Activated CD4-positive, alpha-beta T cell treated with anti-CD3 and anti-CD28 coated beads for 24 hours (primary cell): ENCODE results near the gene CD40LG.

Experiments
- DNase-seq, 2 donors: peaks; one replicate each; pipeline ENCODE4 v3.0.0-alpha.2; 2020; ENCODE audit warnings: low read depth in 2 of 2

CD40LG gene

DNA sequence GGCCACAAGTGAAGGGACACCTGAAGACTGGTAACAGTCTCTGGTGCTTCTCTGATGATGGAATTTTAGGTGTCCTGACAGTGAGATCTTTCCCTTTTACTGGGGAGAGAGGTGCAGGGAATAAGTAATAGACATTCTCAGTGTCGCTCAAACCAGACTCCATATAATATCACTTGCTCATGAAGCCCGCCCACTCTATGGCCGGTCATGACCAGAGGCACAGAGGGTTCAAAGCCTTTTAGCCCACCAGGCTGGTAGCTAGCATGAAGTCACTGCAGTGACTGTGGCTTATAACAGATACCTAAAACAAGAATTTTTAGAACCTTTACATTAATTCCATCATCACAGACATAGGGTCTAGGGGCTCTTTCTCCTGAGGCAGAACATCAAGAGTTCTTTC, 2.9 kb downstream of the CD40LG start:
- no peak for DNase-seq

DNA sequence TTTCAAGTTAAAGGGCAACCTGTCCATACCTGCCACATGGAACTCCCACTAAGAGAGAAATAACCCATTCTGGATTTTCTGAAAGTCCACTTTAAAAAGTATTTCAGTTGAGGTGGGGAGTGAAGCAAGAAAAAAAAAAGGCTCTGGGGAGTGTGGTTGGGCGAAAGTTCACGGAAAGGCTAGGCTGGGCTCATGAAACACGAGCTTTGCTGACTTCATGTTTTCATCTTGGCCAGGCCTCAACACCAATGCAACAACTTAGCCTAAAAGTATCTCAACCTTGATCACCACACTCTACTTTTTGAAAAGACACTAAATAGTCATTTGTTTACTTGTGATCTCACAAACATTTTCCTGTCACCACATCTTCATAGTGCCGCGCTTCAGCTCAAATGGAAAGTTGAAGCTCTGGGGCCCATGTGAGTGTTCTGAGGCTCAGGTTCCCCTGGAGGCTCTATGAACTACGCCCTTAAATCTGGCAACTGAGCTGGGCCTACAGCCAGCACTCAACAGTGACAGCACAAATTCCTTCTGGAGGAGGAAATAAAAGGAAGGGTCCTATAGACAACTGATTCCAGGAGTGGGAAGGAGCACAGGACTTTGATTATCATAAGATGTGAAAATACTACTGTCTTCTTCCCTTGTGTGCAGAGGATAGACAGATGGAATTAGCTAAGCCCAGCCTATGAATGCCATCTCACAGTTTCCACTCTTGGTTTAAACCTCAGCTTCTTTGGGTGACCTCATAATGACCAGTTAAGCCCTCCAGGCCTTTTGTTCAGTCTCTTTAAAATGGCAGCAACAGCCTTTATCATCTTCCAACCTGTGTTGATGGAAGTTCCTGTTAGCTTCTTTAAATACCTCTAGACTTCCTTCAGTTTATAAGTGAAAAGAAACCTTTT, 5.1 kb downstream of the CD40LG start:
- no peak for DNase-seq

DNA sequence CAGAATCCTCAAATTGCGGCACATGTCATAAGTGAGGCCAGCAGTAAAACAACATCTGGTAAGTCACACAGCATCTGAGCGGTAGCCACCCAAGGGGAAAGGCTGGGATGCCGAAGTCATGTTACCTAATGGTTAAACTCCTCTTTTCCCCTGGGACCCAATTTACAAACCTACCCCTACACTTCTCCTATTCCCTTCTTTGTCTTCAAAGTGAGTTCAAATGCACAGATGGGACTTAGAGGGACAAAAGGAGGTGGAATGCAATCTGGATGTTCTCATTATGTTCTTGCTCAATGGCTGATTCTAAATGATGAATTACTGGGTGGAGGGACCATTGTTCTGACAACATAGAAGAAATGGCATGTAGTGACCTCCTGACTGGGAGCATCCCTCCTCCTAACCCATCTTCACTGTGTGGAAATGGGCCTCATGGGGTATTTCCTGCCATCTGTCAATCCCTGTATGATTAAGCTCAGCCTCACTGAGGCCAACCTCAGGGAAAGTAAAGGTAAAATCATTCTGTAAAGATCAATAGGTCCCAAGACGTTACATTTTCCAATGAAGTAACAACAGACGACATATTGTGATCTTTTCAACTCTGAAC, 8.5 kb downstream of the CD40LG start:
- no peak for DNase-seq

DNA sequence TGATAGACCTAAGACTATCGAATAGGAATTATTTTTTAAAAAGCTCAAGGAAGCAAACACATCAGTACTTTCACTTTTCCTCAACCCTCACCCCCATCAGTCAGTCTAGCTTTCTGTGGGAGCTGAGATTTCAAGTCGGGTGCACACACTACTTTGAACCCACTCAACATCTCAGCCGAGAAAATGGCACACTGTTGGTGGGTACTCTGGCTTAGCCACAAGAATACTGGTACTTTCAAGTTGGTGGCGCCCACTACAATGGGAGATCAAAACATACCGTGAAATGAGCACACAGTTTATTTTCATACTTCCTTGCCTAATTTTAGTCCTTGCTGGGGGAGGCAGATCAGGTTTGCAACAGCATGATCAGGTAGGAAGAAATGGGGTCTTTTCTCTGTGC, 10.2 kb downstream of the CD40LG start:
- DNase-seq: no peak

DNA sequence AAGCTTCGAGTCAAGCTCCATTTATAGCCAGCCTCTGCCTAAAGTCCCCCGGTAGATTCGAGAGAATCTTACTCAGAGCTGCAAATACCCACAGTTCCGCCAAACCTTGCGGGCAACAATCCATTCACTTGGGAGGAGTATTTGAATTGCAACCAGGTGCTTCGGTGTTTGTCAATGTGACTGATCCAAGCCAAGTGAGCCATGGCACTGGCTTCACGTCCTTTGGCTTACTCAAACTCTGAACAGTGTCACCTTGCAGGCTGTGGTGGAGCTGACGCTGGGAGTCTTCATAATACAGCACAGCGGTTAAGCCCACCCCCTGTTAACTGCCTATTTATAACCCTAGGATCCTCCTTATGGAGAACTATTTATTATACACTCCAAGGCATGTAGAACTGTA, 11.2 kb downstream of the CD40LG start:
- no peak for DNase-seq

DNA sequence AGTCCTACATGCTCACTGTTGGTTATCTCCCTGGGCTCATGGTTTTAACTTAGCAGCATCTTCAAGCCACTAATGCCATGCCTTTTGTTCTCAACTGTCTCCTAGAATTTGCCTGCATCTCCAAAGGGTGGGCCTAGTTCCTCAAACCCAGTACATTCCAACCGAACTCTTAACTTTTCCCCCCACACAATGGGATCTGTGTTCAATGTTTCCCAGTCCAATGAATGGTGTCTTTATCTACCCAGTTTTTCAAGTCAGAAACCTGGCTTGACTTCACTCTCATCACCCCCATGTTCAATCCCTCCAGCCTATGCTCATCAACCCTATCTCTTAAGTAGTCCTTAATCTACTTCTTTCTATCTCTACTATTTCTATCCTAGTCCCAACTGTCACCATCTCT, 12.9 kb downstream of the CD40LG start:
- DNase-seq: no peak

DNA sequence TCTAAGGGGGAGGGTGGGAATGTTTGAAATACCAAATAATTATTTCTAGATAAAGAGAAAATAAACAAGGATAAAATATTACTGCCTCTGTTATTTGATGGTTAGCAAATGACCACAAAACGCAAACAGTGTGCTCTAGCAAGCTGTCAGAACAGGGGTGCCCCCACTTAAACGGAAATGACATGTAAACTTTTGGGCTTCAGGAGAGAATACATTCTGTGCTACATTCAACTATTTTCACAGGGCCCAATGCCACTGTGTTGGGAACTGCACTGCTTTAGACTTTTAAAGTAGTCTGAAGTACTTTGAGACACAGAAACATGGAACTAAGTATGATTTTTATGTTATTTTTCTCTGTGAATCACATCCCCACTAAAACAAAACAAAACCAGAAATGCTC, 14.1 kb downstream of the CD40LG start:
- no peak for DNase-seq

DNA sequence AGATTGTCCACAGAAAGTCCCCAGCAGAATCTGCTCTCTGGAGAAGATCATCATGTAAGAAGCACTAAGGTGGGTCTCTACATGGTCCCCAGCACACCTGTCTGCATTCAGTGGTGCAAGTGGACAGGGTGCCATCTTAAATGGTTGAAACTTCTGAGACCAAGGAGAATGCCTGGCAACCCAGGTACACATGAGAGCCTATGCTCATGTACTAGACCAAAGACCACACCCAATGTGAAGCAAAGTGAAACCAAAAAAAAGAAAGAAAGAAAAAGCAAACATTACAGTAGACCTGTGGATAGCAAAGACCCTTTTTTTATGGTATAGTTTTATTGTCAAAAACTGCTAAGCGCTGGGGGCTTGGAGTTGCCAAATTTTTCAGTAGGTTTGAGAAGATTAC, 15.0 kb downstream of the CD40LG start:
- no peak for DNase-seq

DNA sequence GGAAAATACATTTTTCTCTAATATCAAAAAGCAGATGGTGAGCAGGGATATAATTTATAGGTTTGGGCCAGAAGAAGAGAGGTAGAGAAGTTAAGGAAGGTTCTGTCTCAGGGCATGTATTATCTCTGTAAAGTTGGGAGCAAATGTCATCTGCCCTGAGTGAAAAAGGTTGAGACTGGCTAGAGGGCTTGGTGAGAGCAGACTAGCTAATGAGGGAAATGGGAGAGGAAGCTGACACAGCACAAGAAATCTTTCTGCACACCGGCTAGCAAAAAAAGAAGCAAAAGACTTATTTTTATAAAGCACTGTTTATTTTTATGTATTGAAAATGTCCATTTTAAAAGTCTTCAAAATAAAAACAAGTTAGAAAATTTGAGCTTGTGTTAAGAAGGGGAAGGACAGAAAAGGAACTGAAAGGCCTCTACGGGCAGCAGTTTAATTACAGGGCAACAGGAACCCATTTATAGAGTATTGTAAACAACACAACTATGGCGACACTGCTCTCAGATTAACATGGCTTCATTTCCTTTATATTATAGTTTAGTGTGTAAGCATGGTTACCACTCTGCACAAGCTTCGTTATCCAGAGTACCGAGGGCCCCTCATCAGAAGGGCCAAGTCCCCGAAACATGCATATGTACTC, 17.4 kb downstream of the CD40LG start:
- no peak for DNase-seq

DNA sequence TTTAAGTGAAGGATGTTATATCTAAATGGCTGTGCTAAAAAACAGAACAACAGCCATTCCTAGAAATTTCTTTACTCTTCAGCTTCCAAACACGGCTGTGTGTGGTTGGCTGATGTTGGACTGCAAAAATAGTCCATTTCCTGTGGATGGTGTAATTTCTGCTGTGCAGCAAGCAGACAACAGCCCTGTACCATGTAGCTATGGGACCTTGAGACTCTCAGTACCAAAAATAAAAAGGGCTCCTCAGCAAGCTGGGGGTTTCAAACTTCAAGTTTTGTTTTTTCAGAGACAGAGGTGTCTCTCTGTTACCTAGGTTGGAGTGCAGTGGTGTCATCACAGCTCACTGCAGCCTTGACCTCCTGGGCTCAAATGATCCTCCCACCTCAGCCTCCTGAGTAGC, 18.1 kb downstream of the CD40LG start:
- no peak for DNase-seq

DNA sequence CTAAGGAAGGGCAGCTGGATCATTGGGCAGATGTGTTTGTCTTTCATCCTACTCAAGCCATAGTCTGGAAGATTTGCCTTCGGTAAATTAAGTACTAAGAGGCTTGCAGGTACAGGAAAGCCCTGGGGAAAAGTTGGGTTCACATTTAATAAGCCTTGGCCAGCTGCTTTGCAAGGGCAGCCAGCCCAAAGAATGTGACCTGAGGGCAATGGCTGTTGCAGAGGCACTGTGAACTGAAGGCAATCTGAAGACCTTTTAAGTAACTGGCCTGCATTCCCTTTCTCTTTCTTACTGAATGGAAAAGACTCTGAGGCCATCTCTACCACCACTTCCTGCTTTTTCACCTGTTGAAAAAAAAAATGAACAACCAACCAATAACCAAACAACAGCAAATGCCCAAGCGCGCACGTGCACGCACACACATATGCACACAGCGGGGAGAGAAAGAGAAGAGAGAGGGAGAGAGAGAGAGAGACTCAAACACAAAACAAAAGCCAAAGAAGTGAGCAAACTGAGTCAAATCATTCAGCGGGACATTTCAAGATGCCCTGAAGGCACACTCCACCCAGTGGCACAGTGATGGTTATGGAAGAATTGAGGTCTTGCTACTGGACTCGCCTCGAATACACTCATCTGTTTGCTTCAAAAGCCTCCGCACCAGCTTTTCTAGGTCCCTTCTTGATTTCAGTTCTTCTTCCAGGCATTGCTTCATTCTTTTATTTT, 19.6 kb downstream of the CD40LG start:
- DNase-seq: no peak

DNA sequence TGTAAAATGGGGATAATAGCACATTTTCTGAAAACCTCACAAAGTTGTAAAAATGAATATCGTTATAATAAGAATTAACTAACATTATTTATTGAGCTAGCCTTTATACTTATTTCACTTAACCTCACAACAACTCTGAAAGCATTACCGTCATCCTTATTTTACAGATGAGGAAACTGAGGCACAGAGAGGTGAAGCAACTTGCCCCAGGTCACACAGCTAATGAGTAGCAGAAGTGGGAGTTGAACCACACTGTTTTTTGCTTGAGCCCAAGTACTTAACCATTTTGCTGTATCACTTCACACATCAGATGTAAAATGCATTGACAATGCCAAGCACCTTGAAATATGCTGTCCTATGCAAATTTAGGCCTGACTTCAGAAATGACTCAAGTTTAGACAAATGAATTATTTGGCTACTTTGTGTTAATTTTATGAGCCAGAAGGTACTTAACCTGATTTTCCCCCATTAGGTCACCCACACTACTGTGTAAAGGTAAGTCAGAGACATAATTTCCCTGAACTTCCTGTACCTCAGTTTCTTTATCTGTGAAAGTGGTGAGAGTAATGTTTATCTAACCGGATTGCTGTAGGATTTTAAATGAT, 23.1 kb downstream of the CD40LG start:
- DNase-seq: no peak

DNA sequence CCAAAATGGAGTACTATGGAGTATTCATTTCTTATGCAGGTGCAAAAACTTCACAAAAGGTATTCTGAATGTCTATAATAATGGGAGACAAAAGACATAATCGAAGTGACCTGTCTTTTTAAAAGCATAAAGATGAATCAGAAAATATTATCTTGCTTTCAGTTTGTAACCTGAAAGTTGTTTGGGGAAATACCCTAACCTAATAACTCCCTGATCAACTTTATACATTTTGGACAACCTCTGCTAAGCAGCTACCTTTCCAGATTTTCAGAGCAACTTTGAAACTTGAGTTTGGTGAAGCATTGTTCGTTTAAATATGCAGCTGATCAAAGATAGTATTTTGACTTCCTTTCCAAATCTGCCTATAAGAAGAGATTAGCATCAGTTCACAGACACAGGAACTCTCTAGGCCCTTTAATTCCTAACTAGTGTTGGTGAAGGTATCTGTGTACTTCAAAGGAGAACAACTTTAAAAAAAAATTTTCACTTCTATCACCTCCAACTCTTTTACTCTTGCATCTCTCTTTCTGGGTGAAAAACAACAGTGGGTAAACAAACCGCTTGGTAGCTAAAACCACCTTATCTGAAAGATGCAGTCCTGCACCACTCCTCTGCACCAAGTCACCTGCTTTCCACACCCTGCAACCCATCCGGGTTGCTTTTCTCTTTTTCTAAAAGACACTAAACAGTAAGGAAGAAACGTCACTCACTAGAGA, 26.5 kb downstream of the CD40LG start:
- DNase-seq: no peak

DNA sequence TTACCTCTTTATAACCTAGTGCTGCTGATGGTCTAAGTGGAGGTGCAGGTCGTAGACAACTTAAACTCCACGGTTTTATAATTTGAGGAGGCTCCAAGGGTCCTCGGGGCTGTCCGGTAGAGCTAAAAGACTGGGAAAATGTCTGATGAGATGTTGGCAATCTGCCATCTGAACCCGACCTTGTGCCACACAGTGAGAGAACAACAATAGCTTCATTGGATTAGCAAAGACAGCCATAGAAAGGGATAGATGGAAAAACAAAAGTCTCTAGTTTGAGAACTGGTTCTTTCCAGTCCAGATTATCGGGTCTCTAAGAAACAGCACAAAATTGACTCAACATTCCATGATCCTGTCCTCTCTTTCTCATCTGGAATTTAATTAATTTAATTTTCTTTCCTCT, 31.6 kb downstream of the CD40LG start:
- DNase-seq: no peak

DNA sequence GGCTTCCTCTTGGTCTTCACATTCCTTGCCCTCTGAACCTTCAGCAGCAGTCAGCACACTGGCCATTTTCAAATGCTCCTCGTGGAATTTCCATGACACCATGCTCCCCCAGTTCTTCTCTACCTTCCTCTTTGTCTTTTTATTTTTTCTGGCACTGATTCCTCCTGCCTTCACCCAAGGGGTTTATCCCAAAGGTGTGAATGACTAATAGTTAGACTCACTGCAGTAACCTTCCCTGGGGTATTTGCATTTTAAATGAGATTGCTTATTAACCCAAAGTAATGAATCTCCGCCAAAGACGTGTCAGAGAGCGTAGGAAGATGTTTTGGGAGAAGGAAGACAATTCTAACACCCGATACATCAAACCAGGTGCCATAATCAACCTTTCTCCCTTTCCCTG, 36.2 kb downstream of the CD40LG start:
- no peak for DNase-seq

DNA sequence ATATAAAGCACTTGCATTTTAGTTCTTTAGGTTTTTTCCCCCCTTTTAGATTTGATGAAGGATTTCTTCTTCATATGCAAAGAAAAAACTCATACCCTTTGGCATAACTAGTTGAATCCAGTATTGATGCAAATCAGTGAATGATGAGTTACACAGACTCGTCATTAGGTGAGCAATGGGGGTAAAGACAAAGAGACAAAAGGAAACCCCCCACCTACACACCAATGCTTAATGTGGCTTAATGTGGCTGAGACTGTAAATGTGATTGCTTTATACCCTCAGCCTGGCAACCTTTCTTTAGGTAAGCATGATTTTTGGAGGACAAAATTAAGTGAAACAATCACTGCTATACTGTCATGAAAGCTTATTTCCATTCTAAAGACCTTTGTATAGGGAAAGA, 39.5 kb downstream of the CD40LG start:
- peak in 1 of 2 donors; percentile 47 for DNase-seq

DNA sequence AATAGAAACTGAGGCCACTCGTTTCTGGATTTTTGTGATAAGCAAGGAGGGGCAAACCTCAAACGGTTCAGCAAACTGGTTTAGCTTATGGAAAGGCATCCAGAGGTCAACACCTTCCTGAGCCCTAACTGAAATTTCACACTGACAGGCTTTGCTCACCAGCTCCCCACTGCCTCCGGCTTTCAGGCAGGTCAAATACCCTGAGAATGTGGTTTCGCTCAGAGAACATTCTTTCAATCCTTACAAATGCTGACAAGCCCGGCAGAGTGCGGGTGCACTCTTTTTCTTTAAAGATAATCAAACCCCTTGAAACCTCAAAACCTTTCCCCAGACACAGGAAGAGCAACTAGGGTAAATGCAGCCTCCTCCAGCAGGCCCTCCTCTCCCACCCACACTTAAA, 41.5 kb downstream of the CD40LG start:
- no peak for DNase-seq

DNA sequence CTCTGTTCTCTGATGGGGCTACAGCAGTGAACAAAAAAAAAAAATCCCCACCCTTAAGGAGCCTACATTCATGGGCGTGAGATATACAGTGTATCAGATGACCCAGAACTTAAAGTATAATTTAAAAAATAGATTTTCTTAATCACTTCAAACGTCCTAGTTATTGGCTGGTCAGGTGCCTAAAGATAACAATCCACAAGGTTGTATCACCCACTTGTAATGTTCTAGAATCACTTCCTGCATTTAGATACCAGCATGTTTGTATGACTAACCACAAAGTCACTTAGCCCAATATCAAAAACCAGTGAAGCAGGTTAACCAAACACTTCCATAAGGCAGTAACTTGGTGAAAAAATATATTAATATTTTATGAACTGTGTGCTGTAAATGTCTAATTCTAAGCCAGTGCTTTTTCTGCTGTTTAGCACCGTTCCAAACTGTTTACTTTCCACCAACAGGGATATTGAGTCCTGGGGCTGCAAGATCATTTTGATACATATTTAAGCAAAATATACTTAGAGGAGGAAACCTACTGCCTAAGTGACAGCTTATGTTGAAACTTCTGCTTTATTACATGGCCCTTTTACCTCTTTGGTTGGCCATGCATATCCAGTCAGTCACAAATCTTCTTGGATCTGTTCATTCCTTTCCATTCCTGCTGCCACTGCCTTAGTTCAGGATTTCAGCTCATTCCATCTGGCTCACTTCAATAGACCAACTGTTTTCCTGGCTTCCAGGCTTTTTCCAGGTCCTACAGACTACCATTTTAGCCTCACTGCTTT, 43.3 kb downstream of the CD40LG start:
- no peak for DNase-seq

DNA sequence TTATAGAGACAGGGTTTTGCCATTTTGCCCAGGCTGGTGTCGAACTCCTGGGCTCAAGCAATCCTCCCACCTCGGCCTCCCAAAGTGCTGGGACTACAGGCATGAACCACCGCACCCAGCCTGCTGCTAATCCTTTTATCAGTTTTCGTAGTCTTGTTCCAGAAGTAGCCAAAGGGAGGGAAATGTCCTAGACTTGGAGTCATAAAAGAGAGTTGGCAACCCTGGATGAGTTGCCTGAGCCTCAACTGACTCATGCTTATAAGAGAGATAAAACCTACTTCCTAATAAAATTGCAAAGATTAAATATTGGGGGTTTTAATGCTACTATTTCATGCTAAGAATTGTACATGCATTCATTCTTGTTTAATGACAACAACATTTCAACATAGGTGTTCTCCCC, 44.3 kb downstream of the CD40LG start:
- no peak for DNase-seq

DNA sequence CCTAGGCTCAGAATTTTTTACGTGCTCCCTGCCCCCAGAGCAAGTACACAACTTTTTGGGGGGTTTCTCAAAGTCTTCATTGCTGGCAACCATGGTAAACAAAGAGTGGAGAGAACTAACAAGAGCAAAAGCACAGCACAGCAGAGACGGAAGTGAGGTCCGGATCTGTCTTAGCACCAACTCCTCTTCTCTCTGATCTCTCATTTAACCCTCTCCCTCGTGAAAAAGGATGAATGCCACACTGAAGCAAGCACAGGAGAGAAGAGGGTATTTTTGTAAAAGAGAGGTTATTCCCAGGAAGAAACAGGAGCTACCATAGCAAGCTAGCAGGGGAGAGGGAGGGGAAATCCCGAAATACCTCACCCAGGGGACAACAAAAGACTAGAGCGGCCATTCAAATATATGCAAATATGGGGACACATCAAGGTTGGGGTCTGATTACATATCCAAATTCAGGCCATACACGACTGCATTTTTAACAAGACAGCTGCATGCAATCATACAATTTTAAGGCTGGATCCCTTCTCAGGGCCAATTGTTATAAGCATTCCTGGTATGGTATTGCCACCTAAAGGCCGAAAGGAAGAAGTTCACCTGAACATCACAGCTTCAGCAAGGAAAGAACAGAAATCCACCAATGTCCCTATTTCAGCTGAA, 46.6 kb downstream of the CD40LG start:
- peak in 1 of 2 donors; percentile 13 for DNase-seq
